Hepatocyte (in vitro differentiated cells): ENCODE measurements around the gene FGFBP3.

Source experiments
- CTCF ChIP-seq: fragments of 200-600 bp; sonication (generic); IDR thresholded peaks from 2 replicates; pipeline ENCODE4 v1.5.1; 2016; ENCODE audit warnings: antibody characterized with exemption, mild to moderate bottlenecking; ENCODE audit not compliant: poor library complexity
- EZH2 ChIP-seq: fragments of 200-600 bp; sonication (generic); IDR thresholded peaks from 2 replicates; pipeline ENCODE4 v1.6.1; 2016; ENCODE audit warnings: antibody characterized with exemption, mild to moderate bottlenecking, borderline replicate concordance

GRCh38 chr10:91957091-91957490 is 47.8 kb upstream of the FGFBP3 start:
- TF ChIP-seq CTCF (no peak), EZH2 (no peak)
